ENCODE measurements around the gene HIPK4.

Gene HIPK4

DNA sequence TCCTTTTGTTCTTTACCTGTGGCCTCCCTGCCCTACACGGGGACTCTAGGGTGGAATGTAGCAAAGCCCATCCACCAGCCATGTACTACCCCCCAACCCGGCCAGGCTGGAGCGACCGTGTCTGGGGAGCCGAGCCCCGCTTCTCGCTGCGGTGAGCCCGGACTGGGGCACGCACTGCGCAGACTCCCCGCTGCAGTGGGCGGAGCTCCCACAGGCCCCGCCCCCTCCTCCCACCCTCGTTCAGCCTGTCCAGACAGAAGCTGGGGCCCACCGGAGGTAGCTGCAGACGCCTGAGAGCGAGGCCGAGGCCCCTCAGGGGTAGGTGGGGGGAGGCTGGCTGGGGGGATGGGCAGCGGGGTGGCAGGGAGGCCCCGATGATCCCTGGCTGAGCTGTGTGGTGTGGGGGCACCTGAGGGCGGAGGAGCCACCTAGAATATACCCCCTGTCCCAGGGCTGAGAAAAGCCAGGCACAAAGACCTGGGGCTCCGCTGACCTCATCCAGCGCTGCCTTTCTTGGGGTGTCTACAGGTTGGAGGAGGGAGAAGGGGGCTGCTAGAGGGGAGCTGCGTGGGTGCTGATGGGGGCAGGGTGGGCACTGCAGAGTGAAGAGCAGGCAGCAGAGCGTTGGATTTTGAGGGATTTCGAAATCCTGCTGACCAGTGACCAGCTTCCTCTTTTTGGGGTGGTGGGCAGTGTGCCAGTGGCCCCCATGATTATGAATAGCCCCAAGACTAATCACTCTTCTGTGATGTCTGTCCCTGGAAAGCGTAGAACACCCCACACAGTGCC, 24.2 kb downstream of the HIPK4 start:
- DNase-seq (ENCODE audit: insufficient read length, low spot score) (no peak), FAIRE-seq (no peak)
- TF ChIP-seq, protein P1, sequence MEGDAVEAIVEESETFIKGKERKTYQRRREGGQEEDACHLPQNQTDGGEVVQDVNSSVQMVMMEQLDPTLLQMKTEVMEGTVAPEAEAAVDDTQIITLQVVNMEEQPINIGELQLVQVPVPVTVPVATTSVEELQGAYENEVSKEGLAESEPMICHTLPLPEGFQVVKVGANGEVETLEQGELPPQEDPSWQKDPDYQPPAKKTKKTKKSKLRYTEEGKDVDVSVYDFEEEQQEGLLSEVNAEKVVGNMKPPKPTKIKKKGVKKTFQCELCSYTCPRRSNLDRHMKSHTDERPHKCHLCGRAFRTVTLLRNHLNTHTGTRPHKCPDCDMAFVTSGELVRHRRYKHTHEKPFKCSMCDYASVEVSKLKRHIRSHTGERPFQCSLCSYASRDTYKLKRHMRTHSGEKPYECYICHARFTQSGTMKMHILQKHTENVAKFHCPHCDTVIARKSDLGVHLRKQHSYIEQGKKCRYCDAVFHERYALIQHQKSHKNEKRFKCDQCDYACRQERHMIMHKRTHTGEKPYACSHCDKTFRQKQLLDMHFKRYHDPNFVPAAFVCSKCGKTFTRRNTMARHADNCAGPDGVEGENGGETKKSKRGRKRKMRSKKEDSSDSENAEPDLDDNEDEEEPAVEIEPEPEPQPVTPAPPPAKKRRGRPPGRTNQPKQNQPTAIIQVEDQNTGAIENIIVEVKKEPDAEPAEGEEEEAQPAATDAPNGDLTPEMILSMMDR (IDR thresholded peaks at IDR 0.05; ENCODE audit: insufficient read depth, missing control alignments), result no peak

DNA sequence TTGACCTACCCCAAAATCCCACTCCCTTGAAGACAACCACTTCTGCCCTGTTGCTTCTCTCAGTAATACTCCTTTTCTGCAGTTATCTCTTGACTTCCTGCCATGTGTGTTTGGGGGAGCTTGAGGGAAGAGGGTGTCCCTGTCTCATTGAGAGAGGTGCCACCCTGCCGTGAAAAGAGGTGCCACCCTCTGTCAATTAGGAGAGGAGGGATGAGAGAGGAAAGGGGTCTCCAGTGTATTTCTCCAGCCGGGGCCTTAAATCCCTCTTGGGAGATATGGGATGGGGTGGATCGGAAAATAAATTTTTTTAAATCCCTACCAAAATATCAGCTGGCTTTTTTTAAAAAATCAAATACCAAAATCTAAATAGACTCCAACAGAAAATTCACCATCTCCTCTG, 25.0 kb downstream of the HIPK4 start:
- FAIRE-seq (no peak), DNase-seq (ENCODE audit: insufficient read length, low spot score) (no peak)
- TF ChIP-seq, protein P1 (IDR thresholded peaks at IDR 0.05; ENCODE audit: insufficient read depth, missing control alignments), result no peak

DNA sequence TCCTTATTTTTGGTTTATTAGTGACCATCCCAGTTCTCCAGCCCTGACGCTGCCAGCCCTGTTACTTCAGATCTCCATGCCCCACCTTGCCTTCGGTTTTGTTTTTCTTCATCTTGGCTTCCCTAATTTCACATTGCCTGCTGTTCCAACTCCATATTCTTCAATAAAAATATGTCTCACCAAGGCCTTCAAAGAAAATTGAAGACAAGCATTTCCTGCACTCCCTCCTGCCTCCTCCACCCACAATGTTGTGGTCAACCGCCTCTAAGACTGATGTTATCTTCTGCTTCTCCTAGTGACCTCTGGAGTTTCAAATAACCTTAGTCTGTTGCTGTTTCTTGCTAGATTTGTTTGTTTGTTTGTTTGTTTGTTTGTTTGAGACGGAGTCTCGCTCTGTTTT, 26.9 kb downstream of the HIPK4 start:
- no peak for DNase-seq (ENCODE audit: insufficient read length, low spot score)
- FAIRE-seq, result no peak
- TF ChIP-seq, protein P1 (IDR thresholded peaks at IDR 0.05; ENCODE audit: insufficient read depth, missing control alignments), result no peak

DNA sequence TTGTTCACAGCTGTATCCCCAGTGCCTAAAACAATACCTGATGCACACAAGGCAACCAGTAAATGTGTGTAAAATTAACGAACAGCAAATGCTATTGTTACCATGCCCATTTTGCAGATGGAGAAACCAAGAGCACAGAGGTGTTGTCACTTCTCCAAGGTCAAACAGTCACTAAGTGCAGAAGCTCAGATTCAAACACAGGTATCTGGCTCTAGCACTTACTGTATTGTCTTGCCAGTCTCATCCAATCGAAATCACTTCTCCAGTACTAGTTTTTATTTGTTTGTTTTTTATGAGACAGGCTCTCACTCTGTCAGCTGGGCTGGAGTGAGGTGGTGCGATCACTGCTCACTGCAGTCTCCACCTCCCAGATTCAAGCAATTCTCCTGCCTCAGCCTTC, 27.8 kb downstream of the HIPK4 start:
- no peak for DNase-seq (ENCODE audit: insufficient read length, low spot score)
- TF ChIP-seq, protein P1 (IDR thresholded peaks at IDR 0.05; ENCODE audit: insufficient read depth, missing control alignments), result no peak
- no peak for FAIRE-seq

DNA sequence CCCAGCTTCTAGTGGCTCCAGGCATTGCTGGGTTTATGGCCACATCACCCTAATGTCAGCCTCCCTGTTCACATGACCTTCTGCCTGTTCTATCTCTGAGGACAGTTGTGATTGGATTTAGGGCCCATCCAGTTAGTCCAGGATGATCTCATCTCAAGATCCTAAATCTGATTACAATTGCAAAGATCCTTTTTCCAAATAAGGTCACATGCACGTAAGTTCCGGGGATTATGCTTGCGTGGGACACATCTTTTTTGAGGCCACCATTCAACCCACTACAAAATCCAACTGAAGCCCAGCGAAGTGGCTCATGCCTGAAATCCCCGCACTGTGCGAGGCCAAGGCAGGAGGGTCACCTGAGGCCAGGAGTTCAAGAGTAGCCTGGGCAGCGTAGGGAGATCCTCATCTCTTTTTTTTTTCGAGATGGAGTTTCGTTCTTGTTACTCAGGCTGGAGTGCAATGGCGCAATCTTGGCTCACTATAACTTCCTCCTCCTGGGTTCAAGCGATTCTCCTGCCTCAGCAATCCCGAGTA, 29.2 kb downstream of the HIPK4 start:
- no peak for DNase-seq (ENCODE audit: insufficient read length, low spot score)
- no peak for FAIRE-seq
- TF ChIP-seq, protein P1 (IDR thresholded peaks at IDR 0.05; ENCODE audit: insufficient read depth, missing control alignments), result no peak

DNA sequence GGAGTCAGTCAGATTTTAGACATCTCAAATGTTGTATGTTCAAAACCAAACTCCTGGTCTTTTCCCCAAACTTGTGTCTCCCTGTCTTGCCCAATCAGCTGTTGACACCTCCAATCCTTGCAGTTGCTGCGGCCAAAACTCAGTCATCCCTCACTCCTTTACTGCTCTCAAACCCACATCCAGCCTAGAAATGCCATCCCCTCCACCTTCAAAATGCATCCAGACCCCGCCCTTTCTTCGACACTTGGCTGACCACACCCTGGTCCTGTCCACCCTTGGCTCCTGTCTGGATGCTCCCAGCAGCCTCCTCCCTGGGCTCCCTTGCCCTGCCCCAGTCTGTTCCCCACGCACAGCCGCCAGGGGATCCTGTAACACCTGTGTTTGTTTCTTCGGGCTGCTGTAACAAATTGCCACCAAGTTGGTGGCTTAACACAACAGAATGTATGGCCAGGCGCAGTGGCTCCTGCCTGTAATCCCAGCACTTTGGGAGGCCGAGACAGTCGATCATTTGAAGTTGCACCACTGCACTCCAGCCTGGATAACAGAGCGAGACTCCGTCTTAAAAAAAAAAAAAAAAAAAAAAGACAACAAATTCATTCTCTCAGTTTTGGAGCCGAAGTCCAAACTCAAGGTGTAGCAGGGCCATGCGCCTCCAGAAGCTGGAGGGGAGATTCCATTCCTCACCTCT, 29.8 kb downstream of the HIPK4 start:
- TF ChIP-seq, protein P1 (IDR thresholded peaks at IDR 0.05; ENCODE audit: insufficient read depth, missing control alignments), result no peak
- FAIRE-seq (no peak), DNase-seq (ENCODE audit: insufficient read length, low spot score) (no peak)

DNA sequence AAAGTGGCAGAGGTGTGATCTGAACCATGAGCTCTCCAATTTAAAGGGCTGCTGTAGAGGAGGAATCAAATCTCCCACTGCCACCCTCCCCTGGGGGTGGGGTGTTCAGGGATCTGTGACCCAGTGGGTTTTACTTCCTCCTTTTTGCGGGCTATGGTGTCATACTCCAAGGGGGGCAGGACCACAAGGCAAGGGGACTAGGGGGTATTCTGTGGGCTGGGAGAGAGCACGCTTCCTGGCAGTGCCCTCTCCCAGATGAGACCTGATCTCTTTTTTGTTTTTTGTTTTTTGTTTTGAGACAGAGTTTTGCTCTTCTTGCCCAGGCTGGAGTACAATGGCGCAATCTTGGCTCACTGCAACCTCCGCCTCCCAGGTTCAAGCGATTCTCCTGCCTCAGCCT, 31.2 kb downstream of the HIPK4 start:
- FAIRE-seq, result no peak

More for the DNA sequence above, 31.2 kb downstream of the HIPK4 start:
- no peak for DNase-seq (ENCODE audit: insufficient read length, low spot score)
- TF ChIP-seq, protein P1 (IDR thresholded peaks at IDR 0.05; ENCODE audit: insufficient read depth, missing control alignments), result no peak

All from D721Med (cell line).